DOHH2 (cell line): ENCODE measurements around the gene LRMDA.

Experiments used
- H3F3A ChIP-seq: fragments of 200-600 bp; sonication (generic), shearing (Covaris generic); 2 replicates; pipeline ENCODE4 v1.6.0; 2016; ENCODE audit warnings: antibody characterized with exemption, mild to moderate bottlenecking; ENCODE audit not compliant: control insufficient read depth, insufficient read depth
- H3K27ac ChIP-seq: fragments of 200-600 bp; sonication (generic); 2 replicates; pipeline ENCODE4 v1.5.1; 2014; ENCODE audit warnings: low read depth, mild to moderate bottlenecking, low read length, moderate library complexity
- H3K27me3 ChIP-seq: fragments of 200-600 bp; sonication (generic); 2 replicates; pipeline ENCODE4 v1.6.1; 2014; ENCODE audit warnings: mild to moderate bottlenecking, low read length, mixed read lengths; ENCODE audit not compliant: control insufficient read depth
- H3K36me3 ChIP-seq: fragments of 200-600 bp; sonication (generic); 2 replicates; pipeline ENCODE4 v1.6.1; 2014; ENCODE audit warnings: mild to moderate bottlenecking, low read length, moderate library complexity, mixed read lengths; ENCODE audit not compliant: control insufficient read depth
- H3K4me1 ChIP-seq: fragments of 200-600 bp; sonication (generic); 2 replicates; pipeline ENCODE4 v1.6.1; 2014; ENCODE audit warnings: mild to moderate bottlenecking, low read length, mixed read lengths; ENCODE audit not compliant: control insufficient read depth
- H3K4me2 ChIP-seq: fragments of 200-600 bp; sonication (generic); 2 replicates; pipeline ENCODE4 v1.6.0; 2014; ENCODE audit warnings: mild to moderate bottlenecking, low read length, moderate library complexity
- H3K4me3 ChIP-seq: fragments of 200-600 bp; sonication (generic); 2 replicates; pipeline ENCODE4 v1.5.1; 2014; ENCODE audit warnings: mild to moderate bottlenecking, low read length, mixed read lengths
- H3K79me2 ChIP-seq: fragments of 200-600 bp; sonication (generic); 2 replicates; pipeline ENCODE4 v1.6.1; 2014; ENCODE audit warnings: mild to moderate bottlenecking, low read length, mixed read lengths; ENCODE audit not compliant: control insufficient read depth
- H3K9me2 ChIP-seq: fragments of 200-600 bp; sonication (generic); replicated peaks from 2 replicates; pipeline ENCODE4 v1.6.1; 2014; ENCODE audit warnings: mild to moderate bottlenecking, low read length, mixed read lengths; ENCODE audit not compliant: control insufficient read depth
- H3K9me3 ChIP-seq: fragments of 200-600 bp; sonication (generic); 2 replicates; pipeline ENCODE4 v1.6.1; 2014; ENCODE audit warnings: antibody characterized with exemption, low read length, mixed read lengths; ENCODE audit not compliant: control insufficient read depth, insufficient read depth
- H4K20me1 ChIP-seq: fragments of 200-600 bp; sonication (generic); 2 replicates; pipeline ENCODE4 v1.6.0; 2014; ENCODE audit warnings: low read depth, mild to moderate bottlenecking, antibody characterized with exemption, low read length, moderate library complexity; ENCODE audit not compliant: control insufficient read depth, insufficient read depth
- EZH2phosphoT487 ChIP-seq: fragments of 200-600 bp; sonication (generic); IDR thresholded peaks from 2 replicates; pipeline ENCODE4 v1.6.1; 2017; ENCODE audit warnings: borderline replicate concordance, mild to moderate bottlenecking, antibody characterized with exemption, low read length, moderate library complexity, mixed read lengths
- TF ChIP-seq, protein P1 (sequence below): fragments of 200-600 bp; sonication (generic); IDR thresholded peaks from one replicate; pipeline ENCODE4 v1.5.1; 2014; ENCODE audit warnings: antibody characterized with exemption, mild to moderate bottlenecking, low read depth, low read length; ENCODE audit not compliant: poor library complexity, severe bottlenecking

LRMDA gene

DNA sequence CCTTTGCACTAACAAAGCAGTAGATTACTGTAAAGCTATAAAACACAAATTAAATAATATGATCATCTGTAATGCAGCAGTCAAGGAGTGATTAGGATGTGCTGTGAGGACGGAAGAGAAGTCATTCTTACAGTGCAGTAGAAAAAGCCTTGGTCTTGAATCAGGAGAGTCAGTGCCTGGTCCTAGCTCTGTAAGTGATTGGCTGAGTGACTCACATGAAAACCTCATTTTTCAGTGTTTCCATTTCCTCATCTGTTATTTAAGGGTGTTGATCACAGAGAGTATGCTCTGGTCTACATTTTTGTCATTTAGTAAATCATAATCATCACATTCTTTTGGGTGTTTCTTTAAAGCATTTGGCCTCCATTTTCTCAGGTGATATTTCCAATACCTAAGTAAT, 717.8 kb downstream of the LRMDA start:
- Histone ChIP-seq H3K79me2 (no peaks in the 10 kb centered on the region), H3K9me3 (no peaks in the 10 kb centered on the region; the same call in 1 of the 2 replicates), H3K4me3 (no peak overlapping the region), H4K20me1 (no peaks in the 10 kb centered on the region), H3K27ac (no peak overlapping the region), H3K4me1 (no peaks in the 10 kb centered on the region), H3K4me2 (no peak overlapping the region), H3K27me3 (no peaks in the 10 kb centered on the region), H3F3A (no peaks in the 10 kb centered on the region), H3K9me2 (no peaks in the 10 kb centered on the region), H3K36me3 (no peaks in the 10 kb centered on the region)
- no peak for TF ChIP-seq EZH2phosphoT487
- TF ChIP-seq, protein P1, sequence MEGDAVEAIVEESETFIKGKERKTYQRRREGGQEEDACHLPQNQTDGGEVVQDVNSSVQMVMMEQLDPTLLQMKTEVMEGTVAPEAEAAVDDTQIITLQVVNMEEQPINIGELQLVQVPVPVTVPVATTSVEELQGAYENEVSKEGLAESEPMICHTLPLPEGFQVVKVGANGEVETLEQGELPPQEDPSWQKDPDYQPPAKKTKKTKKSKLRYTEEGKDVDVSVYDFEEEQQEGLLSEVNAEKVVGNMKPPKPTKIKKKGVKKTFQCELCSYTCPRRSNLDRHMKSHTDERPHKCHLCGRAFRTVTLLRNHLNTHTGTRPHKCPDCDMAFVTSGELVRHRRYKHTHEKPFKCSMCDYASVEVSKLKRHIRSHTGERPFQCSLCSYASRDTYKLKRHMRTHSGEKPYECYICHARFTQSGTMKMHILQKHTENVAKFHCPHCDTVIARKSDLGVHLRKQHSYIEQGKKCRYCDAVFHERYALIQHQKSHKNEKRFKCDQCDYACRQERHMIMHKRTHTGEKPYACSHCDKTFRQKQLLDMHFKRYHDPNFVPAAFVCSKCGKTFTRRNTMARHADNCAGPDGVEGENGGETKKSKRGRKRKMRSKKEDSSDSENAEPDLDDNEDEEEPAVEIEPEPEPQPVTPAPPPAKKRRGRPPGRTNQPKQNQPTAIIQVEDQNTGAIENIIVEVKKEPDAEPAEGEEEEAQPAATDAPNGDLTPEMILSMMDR, result no peak

DNA sequence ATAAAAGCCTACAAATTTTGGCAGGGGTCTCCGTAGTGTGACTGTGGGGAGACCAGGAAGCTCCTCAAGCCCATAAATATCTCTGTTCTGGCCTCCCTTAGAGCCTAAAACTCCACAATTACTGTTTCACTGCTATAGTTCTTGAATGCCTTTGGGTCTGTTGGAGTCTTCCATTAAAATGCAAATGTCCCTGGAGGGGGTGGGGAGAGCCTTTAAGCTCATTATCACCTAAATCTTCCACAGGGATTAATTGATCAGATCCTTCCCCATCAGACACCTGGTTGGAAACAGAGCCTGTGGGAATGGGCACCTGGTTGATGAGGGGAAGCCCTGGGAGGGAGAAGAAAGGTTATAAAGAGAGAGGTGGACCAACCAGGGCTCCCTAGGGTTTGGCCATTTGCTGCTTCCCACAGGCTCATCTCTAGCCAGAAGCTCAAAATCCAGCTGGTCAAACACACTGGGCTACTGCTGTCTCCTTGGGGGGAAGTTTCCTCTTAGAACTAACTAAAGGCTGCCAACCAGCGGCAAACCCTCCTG, 718.2 kb downstream of the LRMDA start:
- Histone ChIP-seq H3K27ac (no peak overlapping the region), H3K27me3 (no peaks in the 10 kb centered on the region), H3K4me2 (no peak overlapping the region), H3K9me3 (no peaks in the 10 kb centered on the region; the same call in 1 of the 2 replicates), H3F3A (no peaks in the 10 kb centered on the region), H3K4me3 (no peak overlapping the region), H3K36me3 (no peaks in the 10 kb centered on the region), H4K20me1 (no peaks in the 10 kb centered on the region), H3K4me1 (no peaks in the 10 kb centered on the region), H3K9me2 (no peaks in the 10 kb centered on the region), H3K79me2 (no peaks in the 10 kb centered on the region)
- TF ChIP-seq EZH2phosphoT487, result no peak
- TF ChIP-seq, protein P1, result no peak

DNA sequence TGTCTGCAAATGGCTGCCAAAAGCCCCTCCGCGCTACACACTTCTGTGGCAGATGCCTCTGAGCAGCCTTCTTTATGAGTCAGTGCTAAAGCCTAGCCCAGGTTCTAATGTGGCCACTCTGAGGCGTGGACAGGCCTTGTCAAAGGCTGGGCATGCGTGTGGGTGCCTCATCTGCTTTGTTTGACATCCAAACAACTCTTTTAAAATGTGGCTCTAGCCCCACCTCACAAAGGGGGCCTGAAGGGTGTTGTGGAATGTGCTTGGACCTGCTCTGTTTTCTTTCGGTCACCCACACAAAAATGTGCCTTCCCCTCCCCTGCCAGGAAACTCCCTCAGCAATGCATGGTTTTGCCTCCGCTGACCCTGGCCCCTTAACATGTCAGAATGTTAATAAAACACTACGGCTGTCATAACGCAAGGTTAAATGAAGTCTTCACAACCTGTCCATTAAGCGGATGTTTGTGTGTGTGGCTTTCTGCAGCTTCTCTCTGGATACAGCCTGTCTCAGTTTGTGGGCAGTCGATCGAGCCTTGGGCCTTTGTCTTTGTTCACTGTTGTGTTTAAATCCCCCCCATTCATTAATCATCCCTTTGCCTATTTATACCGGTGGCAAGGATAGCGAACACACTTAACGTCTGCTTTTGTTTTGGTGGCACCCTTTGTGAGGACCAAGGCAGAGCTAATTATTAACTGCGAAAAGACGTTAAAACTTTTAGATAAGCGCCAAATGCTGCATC, 718.9 kb downstream of the LRMDA start:
- Histone ChIP-seq H3K9me2 (no peaks in the 10 kb centered on the region), H3K36me3 (no peaks in the 10 kb centered on the region), H3K27ac (no peak overlapping the region), H4K20me1 (no peaks in the 10 kb centered on the region), H3K79me2 (no peaks in the 10 kb centered on the region), H3K4me2 (no peak overlapping the region), H3K27me3 (no peaks in the 10 kb centered on the region), H3K9me3 (no peaks in the 10 kb centered on the region; the same call in 1 of the 2 replicates), H3K4me3 (no peak overlapping the region), H3F3A (no peaks in the 10 kb centered on the region), H3K4me1 (no peaks in the 10 kb centered on the region)
- TF ChIP-seq, protein P1, result no peak
- TF ChIP-seq EZH2phosphoT487, result no peak
